Heart left ventricle (tissue), 16 donors: Measurements from ENCODE around the gene GABRB3. TPM values are rescaled to one million over a fixed set of nuclear protein-coding genes. Genes with fewer than 3 reads are reported as not detected.

Source experiments
- ATAC-seq, 4 donors: fragments of 200-7000 bp; cut with Tn5 transposase; one replicate each; pipeline ENCODE4 v1.9.1; 2020 to 2022; ENCODE audit warnings: moderate library complexity in 4 of 4, mild to moderate bottlenecking in 3 of 4, moderate number of reproducible peaks in 1 of 4
- DNase-seq, 5 donors: peaks; one replicate each; pipeline ENCODE4 v3.0.0-alpha.2; 2020
- H3K27ac ChIP-seq, 12 donors: fragments of 200-600 bp; sonication (generic) in 4 of 12; one replicate each; pipeline versions ENCODE4 v1.5.0 to v1.8.0; 2016 to 2022; ENCODE audit warnings: mild to moderate bottlenecking in 2 of 12
- H3K27me3 ChIP-seq, 9 donors: fragments of 200-600 bp; sonication (generic) in 2 of 9; one replicate each; pipeline versions ENCODE4 v1.5.1 to v1.8.0; 2016 to 2022; ENCODE audit warnings: mild to moderate bottlenecking in 3 of 9
- H3K36me3 ChIP-seq, 9 donors: fragments of 200-600 bp; sonication (generic) in 2 of 9; one replicate each; pipeline versions ENCODE4 v1.5.0 to v1.8.0; 2018 to 2022; ENCODE audit warnings: mild to moderate bottlenecking in 2 of 9
- H3K4me1 ChIP-seq, 12 donors: fragments of 200-600 bp; sonication (generic) in 4 of 12; one replicate each; pipeline versions ENCODE4 v1.5.0 to v1.8.0; 2016 to 2022; ENCODE audit warnings: mild to moderate bottlenecking in 3 of 12
- H3K4me3 ChIP-seq, 12 donors: fragments of 200-600 bp; sonication (generic) in 4 of 12; one replicate each; pipeline versions ENCODE4 v1.5.0 to v1.8.0; 2017 to 2022; ENCODE audit warnings: mild to moderate bottlenecking in 9 of 12, moderate library complexity in 4 of 12
- H3K9me3 ChIP-seq, 12 donors: fragments of 200-600 bp; sonication (generic) in 4 of 12; one replicate each; pipeline versions ENCODE4 v1.5.0 to v1.8.0; 2016 to 2022; ENCODE audit warnings: mild to moderate bottlenecking in 1 of 12
- CTCF ChIP-seq, 12 donors: fragments of 200-600 bp; sonication (generic) in 4 of 12; IDR thresholded peaks; one replicate each; pipeline versions ENCODE4 v1.5.0 to v1.8.0; 2018 to 2022; ENCODE audit warnings: antibody characterized with exemption in 12 of 12, mild to moderate bottlenecking in 5 of 12
- POLR2A ChIP-seq, 2 donors: fragments of 450-650 bp; IDR thresholded peaks; one replicate each; pipeline ENCODE4 v1.6.1; 2017; ENCODE audit warnings: antibody characterized with exemption in 2 of 2, mild to moderate bottlenecking in 2 of 2, moderate library complexity in 2 of 2
- WGBS, 4 donors: extraction: QIAGEN DNeasy Blood & Tissue Kit in 2 of 4; methylation state at CpG; one replicate each; pipeline versions ENCODE4 v1.1.5 to v1.1.7; 2013 to 2018; 5-methylcytosine and 5-hydroxymethylcytosine counted together
- intact Hi-C, 10 donors: fragments of 100-400 bp; cut with DNase I; formaldehyde crosslinking; loops; one replicate each; pipeline versions ENCODE4 v1.11.1 to v1.14.2; 2022
- polyA plus RNA-seq, 2 donors: library from polyadenylated mRNA; stranded (reverse); fragments of 200-250 nt; gene quantifications; one replicate each; pipeline ENCODE4 v1.2.3, GENCODE V29; 2013
- total RNA-seq, 9 donors: library from RNA; depleted of rRNA in 2 of 9; stranded (reverse); fragments of >200 nt in 2 of 9; fragmentation: NEBNext Ultra II Directional in 3 of 9; extraction: Animal tissue kit (Norgen Biotek cat#: 25700) in 3 of 9; gene quantifications; one replicate each; pipeline versions ENCODE4 v1.1.0 to v1.2.4, GENCODE V29; 2016 to 2023
- donor health status: ischemic (EF 13 %, LVEDD 7.1; RV severe dilation, severe dysfunction).
- donor health status: healthy with polysubstance abuse.
- donor health status: DM: no; HTN: yes; CAD: no.
- donor health status: DM: no; HTN: no; CAD: no.
- donor health status: ischemic (EF 25% LVEDD 6.9; RV normal size, moderate dysfunction).
- donor health status: ischemic (EF 25% LVEDD 5.7; RV mildly dilated, moderate dysfunction).
- donor health status: healthy.
- donor health status: DM: yes; HTN: yes; CAD: no.
- donor health status: ischemic (EF 35%, LVEDD 5.7; RV mildly dilated, moderate dysfunction).
- donor health status: nonischemic (EF 11% LVEDD 7.7; RV severe dilation, severe dysfunction).
- donor health status: DM: yes; HTN: yes; CAD: no.
- donor health status: PGD.
- donor health status: ischemic (EF 29% LVEDD 5.4; RV normal size, mild dysfunction).
- donor health status: nonischemic (EF 23%, LVEDD 6.1; RV moderate dilation, normal function).

The GABRB3 gene
- total and polyA plus RNA-seq, 11 donors = 0.42 to 4.4 (median 1.7) TPM

GRCh38 chr15:26521691-26522198 lies 251.1 kb downstream of the GABRB3 start:
- DNase-seq (no peak), ATAC-seq (no peak)
- Histone ChIP-seq H3K27ac (no peak overlapping the region), H3K4me1 (no peaks in the 10 kb centered on the region), H3K36me3 (no peaks in the 10 kb centered on the region), H3K9me3 (peaks cover 0 to 28% (median 0%) of the 10 kb centered on the region in 12 donors), H3K4me3 (no peak overlapping the region), H3K27me3 (no peaks in the 10 kb centered on the region)
- TF ChIP-seq POLR2A (IDR thresholded peaks at IDR 0.05) (no peak), CTCF (IDR thresholded peaks at IDR 0.05) (no peak)
- WGBS, 4 donors = 75 to 81% (median 79%) methylated on average over 9 of the region's 9 CpGs
- intact Hi-C loops = loop anchor here in 2 of 10 donors (10.0 kb wide), 2 partner anchors 123 to 187 kb away; no protein-coding TSS in a partner anchor

GRCh38 chr15:26521130-26521529 lies 251.7 kb downstream of the GABRB3 start:
- ATAC-seq (peak in 1 of 4 donors; percentile 53), DNase-seq (no peak)
- TF ChIP-seq CTCF (IDR thresholded peaks at IDR 0.05) = no peak
- no peak for TF ChIP-seq POLR2A (IDR thresholded peaks at IDR 0.05)
- intact Hi-C loops = loop anchor here in 2 of 10 donors (10.0 kb wide), 2 partner anchors 124 to 186 kb away; no protein-coding TSS in a partner anchor
- Histone ChIP-seq H3K4me1 (no peaks in the 10 kb centered on the region), H3K27me3 (no peaks in the 10 kb centered on the region), H3K9me3 (peaks cover 0 to 29% (median 0%) of the 10 kb centered on the region in 12 donors), H3K4me3 (no peak overlapping the region), H3K36me3 (no peaks in the 10 kb centered on the region), H3K27ac (no peak overlapping the region)
- WGBS, 4 donors = 50 to 62% (median 53%) methylated on average over 8 of the region's 8 CpGs

- ATAC-seq (no peak), DNase-seq (no peak)
- intact Hi-C loops = loop anchor here in 1 of 10 donors (10.0 kb wide), 1 partner anchor 54 kb away; no protein-coding TSS in a partner anchor
- H3K27me3 ChIP-seq = no peaks in the 10 kb centered on the region
- H3K4me1 ChIP-seq = no peaks in the 10 kb centered on the region
- no peak overlapping the region for H3K27ac ChIP-seq
- TF ChIP-seq POLR2A (IDR thresholded peaks at IDR 0.05) (no peak), CTCF (IDR thresholded peaks at IDR 0.05) (no peak)
- no peak overlapping the region for H3K4me3 ChIP-seq
- peaks cover 0 to 17% (median 0%) of the 10 kb centered on the region in 12 donors for H3K9me3 ChIP-seq
- 82 to 90% (median 86%) methylated on average over 6 of the region's 6 CpGs for WGBS, 4 donors
- no peaks in the 10 kb centered on the region for H3K36me3 ChIP-seq
These were observed 254.0 kb downstream of the GABRB3 start for GRCh38 chr15:26518885-26519284.

GRCh38 chr15:26516102-26516980 lies 256.5 kb downstream of the GABRB3 start:
- Histone ChIP-seq H3K4me3 (no peak overlapping the region), H3K36me3 (no peaks in the 10 kb centered on the region), H3K9me3 (peaks cover 0 to 17% (median 0%) of the 10 kb centered on the region in 12 donors), H3K4me1 (no peaks in the 10 kb centered on the region), H3K27me3 (no peaks in the 10 kb centered on the region), H3K27ac (no peak overlapping the region)
- no peak for DNase-seq
- TF ChIP-seq CTCF (IDR thresholded peaks at IDR 0.05) (no peak), POLR2A (IDR thresholded peaks at IDR 0.05) (no peak)
- intact Hi-C loops = loop anchor here in 1 of 10 donors (10.0 kb wide), 1 partner anchor 52 kb away; no protein-coding TSS in a partner anchor
- WGBS, 4 donors = 76 to 83% (median 78%) methylated on average over 15 to 16 of the region's 16 CpGs
- no peak for ATAC-seq
